ENCODE data around the gene ZBTB7B.

Gene ZBTB7B

GRCh38 chr1:154983776-154984466, 18.7 kb upstream of the ZBTB7B start:
- TF ChIP-seq YY1 (IDR thresholded peaks at IDR 0.05; ENCODE audit: low read depth), result no peak
- no peak for TF ChIP-seq REST (IDR thresholded peaks at IDR 0.05; ENCODE audit: low read depth)
- no peak for TF ChIP-seq TEAD4 (IDR thresholded peaks at IDR 0.05)
- no peak for TF ChIP-seq RAD21 (IDR thresholded peaks at IDR 0.05; ENCODE audit: low read depth)
- no peak for TF ChIP-seq EP300 (IDR thresholded peaks at IDR 0.05; ENCODE audit: borderline replicate concordance)
- TF ChIP-seq TCF12 (IDR thresholded peaks at IDR 0.05; ENCODE audit: low read depth), result no peak
- TF ChIP-seq EGR1 (IDR thresholded peaks at IDR 0.05), result no peak
- no peak for TF ChIP-seq USF1 (IDR thresholded peaks at IDR 0.05)
- no peak for TF ChIP-seq NFIC (IDR thresholded peaks at IDR 0.05)
- TF ChIP-seq FOXM1 (IDR thresholded peaks at IDR 0.05; ENCODE audit: borderline replicate concordance, low read depth), result no peak
- TF ChIP-seq CEBPB (IDR thresholded peaks at IDR 0.05), result no peak
- no peak for TF ChIP-seq CREB1 (IDR thresholded peaks at IDR 0.05; ENCODE audit: low read depth)
- TF ChIP-seq MAX (IDR thresholded peaks at IDR 0.05), result no peak
- TF ChIP-seq ZBTB7A (IDR thresholded peaks at IDR 0.05; ENCODE audit: low read depth), result no peak
- no peak for TF ChIP-seq TAF1 (IDR thresholded peaks at IDR 0.05; ENCODE audit: low read depth)

- no peak for TF ChIP-seq TCF12 (IDR thresholded peaks at IDR 0.05; ENCODE audit: low read depth)
- no peak for TF ChIP-seq RAD21 (IDR thresholded peaks at IDR 0.05; ENCODE audit: low read depth)
- no peak for TF ChIP-seq TEAD4 (IDR thresholded peaks at IDR 0.05)
- no peak for TF ChIP-seq YY1 (IDR thresholded peaks at IDR 0.05; ENCODE audit: low read depth)
- TF ChIP-seq CEBPB (IDR thresholded peaks at IDR 0.05), result no peak
- no peak for TF ChIP-seq CREB1 (IDR thresholded peaks at IDR 0.05; ENCODE audit: low read depth)
- no peak for TF ChIP-seq USF1 (IDR thresholded peaks at IDR 0.05)
- TF ChIP-seq NFIC (IDR thresholded peaks at IDR 0.05), result no peak
- TF ChIP-seq ZBTB7A (IDR thresholded peaks at IDR 0.05; ENCODE audit: low read depth), result no peak
- no peak for TF ChIP-seq TAF1 (IDR thresholded peaks at IDR 0.05; ENCODE audit: low read depth)
- no peak for TF ChIP-seq MAX (IDR thresholded peaks at IDR 0.05)
Observed at GRCh38 chr1:154987326-154987725, 15.3 kb upstream of the ZBTB7B start.

- TF ChIP-seq CEBPB (IDR thresholded peaks at IDR 0.05), result no peak
Observed at GRCh38 chr1:154988058-154988954, 14.3 kb upstream of the ZBTB7B start.

GRCh38 chr1:154989195-154989860, 13.3 kb upstream of the ZBTB7B start:
- TF ChIP-seq MAX (IDR thresholded peaks at IDR 0.05), result no peak

GRCh38 chr1:154990276-154990675, 12.3 kb upstream of the ZBTB7B start:
- TF ChIP-seq EGR1 (IDR thresholded peaks at IDR 0.05) (no peak), TCF12 (IDR thresholded peaks at IDR 0.05; ENCODE audit: low read depth) (no peak), REST (IDR thresholded peaks at IDR 0.05; ENCODE audit: low read depth) (no peak), EP300 (IDR thresholded peaks at IDR 0.05; ENCODE audit: borderline replicate concordance) (no peak), CEBPB (IDR thresholded peaks at IDR 0.05) (no peak)

Measured in Ishikawa (cell line).